NCI-H2107 treated with DMSO at 0.1 percent for 48 hours (cell line): ENCODE data around the gene PLPPR1.
"Not testable (repeated sequence)": the region's sequence is repeated elsewhere in the genome, so short reads cannot be mapped to it uniquely, and the experiment has no call there.

Source experiments
- DNase-seq: peaks from one replicate; lab custom pipeline; 2025; ENCODE audit not compliant: unreplicated experiment; lab: John Stamatoyannopoulos, UW

PLPPR1 gene

GRCh38 chr9:101028346-101029314 lies at the start of gene PLPPR1:
Gene PLPPR1, plus strand, starts transcription at chr9:101028727.
- peak; percentile 70 for DNase-seq

DNA sequence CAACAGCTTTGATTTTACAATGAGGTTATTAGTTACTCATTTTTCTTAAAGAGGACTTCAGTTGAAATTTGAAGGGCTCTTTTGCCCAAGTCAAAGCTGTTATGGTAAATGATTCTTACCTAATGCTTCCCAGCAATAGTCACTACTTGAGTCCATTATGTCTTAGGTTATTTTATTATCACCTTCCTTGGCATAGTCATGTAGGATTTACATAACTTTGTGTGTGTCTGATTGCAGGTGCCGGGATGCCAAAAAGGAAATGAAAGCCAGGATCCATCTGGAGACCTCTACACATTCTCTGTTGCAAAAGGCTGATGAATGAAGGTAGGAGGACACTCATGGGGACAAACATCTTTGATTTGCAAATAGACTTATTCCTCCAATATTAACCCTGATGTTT lies 38.8 kb upstream of the PLPPR1 start:
- no peak for DNase-seq

DNA sequence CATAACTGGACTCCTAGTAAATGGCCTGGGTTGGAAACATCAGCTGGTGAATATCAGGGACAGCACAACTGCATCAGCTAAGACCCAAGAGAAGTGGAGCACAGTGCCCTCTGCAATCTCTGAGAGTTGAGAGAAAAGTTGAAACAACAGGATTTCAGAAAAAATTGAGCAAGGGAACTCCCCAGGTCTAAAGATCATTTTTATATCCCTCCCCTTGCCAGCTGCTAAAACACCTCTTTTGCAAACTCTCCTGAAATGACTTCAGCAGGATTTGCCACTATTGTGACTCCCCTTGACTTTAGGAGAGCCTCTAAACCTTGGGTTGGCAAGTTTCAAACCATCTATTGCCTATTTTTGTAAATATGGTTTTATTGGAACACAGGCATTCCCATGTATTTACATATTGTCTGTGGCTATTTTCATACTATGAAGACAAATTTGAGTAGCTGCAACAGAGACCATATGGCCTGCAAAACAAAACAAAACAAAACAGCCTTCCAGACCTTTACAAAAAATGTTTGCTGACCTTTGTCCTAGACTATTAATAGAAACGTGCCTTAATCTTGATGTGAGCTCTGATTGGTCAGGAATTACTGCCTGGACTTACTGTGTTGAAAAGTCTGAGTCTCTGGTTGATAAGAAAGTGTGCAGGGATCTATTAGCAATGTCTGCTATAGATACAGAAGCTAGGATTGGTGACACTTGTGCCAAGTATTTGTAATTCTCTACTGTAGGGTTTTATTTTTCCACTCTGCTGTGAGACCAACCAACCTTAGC lies 37.7 kb upstream of the PLPPR1 start:
- no peak for DNase-seq

DNA sequence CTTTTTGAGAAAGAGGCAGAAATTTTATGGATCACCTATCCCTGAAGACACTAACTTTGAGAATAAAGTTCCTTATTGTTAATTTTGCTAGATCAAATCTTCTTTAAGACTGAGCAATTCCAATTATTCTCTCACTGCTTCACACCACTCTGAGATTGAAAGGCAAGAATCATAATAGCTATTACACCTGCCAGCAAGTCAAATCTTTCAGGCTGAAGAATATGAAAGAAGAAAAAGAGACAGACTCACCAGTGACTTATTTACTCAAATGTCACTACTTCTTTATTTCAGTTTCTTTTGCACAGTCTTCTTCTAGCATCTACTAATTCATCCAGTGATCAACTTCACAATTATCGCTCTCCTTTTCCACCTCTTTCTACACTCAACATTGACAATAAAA lies 35.9 kb upstream of the PLPPR1 start:
- DNase-seq = no peak

- no peak for DNase-seq
These were observed 28.5 kb upstream of the PLPPR1 start for GRCh38 chr9:100999906-101000544.

DNA sequence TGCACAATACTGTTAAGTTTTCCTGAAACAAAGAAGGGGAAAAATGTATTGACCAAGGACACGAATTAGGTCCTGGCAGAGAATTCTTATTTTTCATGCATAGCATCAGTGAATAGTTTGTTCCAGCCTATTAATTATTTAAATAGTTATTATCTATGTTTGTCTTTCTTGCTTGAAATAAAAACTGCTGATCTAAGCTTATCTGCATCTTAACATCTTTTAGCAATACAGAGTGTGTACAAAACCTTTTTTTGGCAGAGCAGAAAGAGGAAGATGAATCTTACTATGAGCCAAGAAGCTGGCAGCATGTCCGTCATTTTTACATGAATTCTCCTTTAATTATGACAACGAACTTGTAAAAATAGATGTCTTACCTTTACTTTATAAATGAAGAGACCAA lies 23.3 kb upstream of the PLPPR1 start:
- DNase-seq = no peak

DNA sequence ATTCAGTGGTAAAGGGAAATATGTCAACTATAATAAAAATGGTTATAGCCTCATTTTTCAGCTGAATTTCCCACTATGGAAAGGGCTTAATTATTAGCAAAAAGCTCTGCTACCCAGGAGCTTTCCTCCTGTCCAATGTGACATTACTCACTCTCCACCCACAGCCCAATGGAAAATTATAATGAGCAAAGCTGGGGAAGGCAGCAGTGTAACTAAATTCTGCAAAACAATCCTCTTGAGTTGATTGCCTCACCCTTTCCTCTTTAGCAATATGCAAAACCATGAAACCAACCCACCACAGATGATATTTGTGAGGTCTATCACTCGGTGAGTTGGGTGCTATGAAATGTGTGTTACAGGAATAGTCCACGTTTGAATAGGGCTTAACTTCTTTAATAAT lies 14.0 kb upstream of the PLPPR1 start:
- DNase-seq = no peak

- DNase-seq = no peak
These were observed 10.1 kb upstream of the PLPPR1 start for GRCh38 chr9:101018467-101018866.

DNA sequence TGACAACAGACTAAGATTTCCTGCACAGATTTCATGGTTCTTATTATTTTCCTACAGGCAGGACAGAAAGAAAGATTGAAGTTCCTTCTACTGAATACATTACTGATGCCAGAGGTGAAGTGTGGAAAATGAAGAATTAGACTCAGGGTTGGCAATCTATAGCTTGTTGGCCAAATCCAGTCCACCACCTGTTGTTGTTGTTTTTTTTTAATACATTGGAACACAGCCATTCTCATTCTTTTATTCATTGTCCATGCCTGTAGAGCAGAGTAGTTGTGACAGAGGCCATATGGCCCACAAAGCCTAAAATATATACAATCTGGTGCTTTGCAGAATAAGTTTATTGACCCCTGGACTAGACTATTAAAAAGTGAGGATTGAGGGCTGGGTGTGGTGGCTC lies 5.8 kb upstream of the PLPPR1 start:
- DNase-seq = no peak

DNA sequence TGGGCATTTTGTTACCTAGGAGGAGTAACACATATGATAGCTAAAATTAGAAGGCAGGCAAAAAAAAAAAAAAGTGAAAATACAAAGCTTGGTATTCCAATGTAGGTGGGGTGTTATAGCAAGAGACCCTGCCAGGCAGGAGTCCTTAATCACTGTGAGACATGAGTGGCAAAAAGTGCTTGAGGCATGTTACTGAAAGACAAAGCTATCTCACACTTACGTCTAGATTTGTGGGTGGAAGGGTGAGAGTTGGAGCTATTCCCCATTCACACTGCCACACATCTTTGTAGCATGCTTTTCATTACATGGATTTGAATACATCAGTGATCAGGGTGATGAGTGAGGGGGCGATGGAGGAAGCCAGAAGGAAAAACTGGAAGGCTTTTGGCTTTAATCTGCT lies 2.6 kb upstream of the PLPPR1 start:
- DNase-seq = no peak

- peak; percentile 47 for DNase-seq
These were observed 1.7 kb upstream of the PLPPR1 start for GRCh38 chr9:101026824-101027223.

GRCh38 chr9:101027236-101027635 lies 1.3 kb upstream of the PLPPR1 start:
- no peak for DNase-seq

DNA sequence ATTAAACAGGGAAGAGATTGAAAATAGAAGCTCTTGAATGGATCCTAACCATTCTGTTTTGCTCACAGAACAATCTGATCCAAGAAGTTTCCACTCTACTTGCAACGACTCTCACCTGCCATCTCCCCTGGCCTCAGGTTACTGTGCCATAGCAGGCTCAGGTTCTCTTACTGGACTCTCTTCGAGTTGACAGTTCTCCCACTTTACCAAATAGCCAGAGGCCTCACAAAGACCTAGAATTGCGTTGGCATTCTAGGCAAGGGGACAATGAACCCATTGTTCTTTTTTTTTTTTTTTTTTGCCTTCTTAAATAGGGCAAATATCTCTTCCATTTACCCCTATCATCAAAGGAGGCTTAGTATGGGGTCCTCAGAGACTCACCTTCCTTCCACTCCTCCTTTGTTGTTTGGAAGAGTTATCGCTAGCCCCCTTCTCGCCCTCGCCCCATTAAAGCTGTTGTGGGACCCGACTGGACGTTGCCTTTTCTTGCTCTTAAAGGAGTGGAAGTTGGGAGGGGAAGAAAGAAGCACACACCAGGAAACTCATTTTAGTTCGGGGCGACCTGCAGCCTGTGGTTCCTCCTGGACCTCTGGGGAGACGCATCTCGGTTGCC lies 688 bp upstream of the PLPPR1 start:
- no peak for DNase-seq

GRCh38 chr9:101029315-101030085 lies 973 bp downstream of the PLPPR1 start:
- peak; percentile 6 for DNase-seq

GRCh38 chr9:101030086-101030391 lies 1.5 kb downstream of the PLPPR1 start:
- DNase-seq = no peak

DNA sequence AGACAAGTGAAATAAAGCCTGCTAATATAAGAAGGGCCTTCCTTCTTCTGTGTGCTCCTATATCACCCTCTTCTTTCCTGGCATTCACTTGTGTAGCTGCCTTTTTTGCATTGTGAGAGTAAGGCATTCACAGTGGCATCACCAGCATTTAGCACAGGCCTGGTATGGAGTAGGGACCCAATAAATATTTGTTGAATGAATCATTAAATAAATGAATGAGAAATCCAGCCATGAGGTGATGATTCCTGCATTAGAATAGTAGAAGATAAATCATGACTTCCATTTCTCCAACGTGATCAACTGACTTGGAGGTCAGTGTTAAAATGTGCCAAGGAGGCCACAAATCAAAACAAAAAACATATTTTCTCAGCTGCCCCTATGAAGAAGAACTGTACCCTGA lies 3.9 kb downstream of the PLPPR1 start:
- no peak for DNase-seq

- DNase-seq = no peak
These were observed 5.7 kb downstream of the PLPPR1 start for GRCh38 chr9:101034222-101034621.

- no peak for DNase-seq
These were observed 6.6 kb downstream of the PLPPR1 start for GRCh38 chr9:101035098-101035497.

DNA sequence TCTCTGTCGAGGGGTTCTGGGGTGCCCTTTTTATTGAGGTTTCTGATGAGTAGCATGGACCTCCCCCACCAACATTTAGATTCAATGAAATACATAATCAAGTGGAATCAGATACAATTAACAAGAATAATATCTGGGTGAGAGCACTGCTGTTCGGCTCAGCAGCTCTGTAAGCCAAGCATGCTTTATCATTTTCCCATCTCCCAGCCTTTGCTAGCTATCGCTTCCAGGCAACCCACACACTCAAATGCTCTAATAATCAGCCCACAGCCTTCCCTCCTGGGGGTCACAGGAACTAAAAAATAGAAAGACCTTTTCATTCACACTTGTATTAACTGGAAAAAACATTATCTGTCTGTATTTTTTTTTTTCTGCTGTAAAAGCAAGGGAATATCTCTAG lies 8.9 kb downstream of the PLPPR1 start:
- no peak for DNase-seq

GRCh38 chr9:101038488-101038887 lies 10.0 kb downstream of the PLPPR1 start:
- no peak for DNase-seq

DNA sequence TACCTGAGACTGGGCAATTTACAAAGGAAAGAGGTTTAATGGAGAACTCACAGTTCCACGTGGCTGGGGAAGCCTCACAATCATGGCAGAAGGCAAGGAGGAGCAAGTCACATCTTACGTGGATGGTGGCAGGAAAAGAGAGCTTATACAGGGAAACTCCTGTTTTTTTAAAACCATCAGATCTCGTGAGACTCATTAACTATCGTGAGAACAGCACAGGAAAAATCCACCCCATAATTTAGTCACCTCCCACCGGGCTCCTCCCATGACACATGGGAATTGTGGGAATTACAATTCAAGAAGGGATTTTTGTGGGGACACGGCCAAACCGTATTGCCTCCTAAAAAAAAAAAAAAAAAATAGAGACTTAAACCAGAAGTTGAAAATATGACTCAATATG lies 11.1 kb downstream of the PLPPR1 start:
- DNase-seq = not testable (repeated sequence)
